Tibial nerve (tissue), 4 donors: Measurements from ENCODE around the gene HECW1. TPM values are rescaled to one million over a fixed set of nuclear protein-coding genes. Genes with fewer than 3 reads are reported as not detected.
A peak's percentile ranks its signal among the peaks of the same experiment; 100 is the strongest.

Experiments
- DNase-seq, 2 donors: peaks; one replicate each; pipeline ENCODE4 v3.0.0-alpha.2; 2019; ENCODE audit warnings: low spot score in 2 of 2
- H3K27ac ChIP-seq, 4 donors: fragments of 200-600 bp; sonication (generic) in 3 of 4; one replicate each; pipeline ENCODE4 v1.5.1; 2017 to 2019; ENCODE audit warnings: mild to moderate bottlenecking in 1 of 4
- H3K27me3 ChIP-seq, 2 donors: fragments of 200-600 bp; sonication (generic) in 1 of 2; one replicate each; pipeline versions ENCODE4 v1.5.1 to v1.6.0; 2017 to 2019
- H3K36me3 ChIP-seq, 3 donors: fragments of 200-600 bp; sonication (generic); one replicate each; pipeline ENCODE4 v1.5.1; 2018 to 2019
- H3K4me1 ChIP-seq, 4 donors: fragments of 200-600 bp; sonication (generic) in 3 of 4; one replicate each; pipeline ENCODE4 v1.5.1; 2017 to 2019
- H3K4me3 ChIP-seq, 4 donors: fragments of 200-600 bp; sonication (generic) in 3 of 4; one replicate each; pipeline ENCODE4 v1.5.1; 2017 to 2019; ENCODE audit warnings: mild to moderate bottlenecking in 1 of 4, moderate library complexity in 1 of 4
- H3K9me3 ChIP-seq, 4 donors: fragments of 200-600 bp; sonication (generic) in 3 of 4; one replicate each; pipeline ENCODE4 v1.5.1; 2017 to 2019
- EP300 ChIP-seq, 2 donors: sonication (generic); formaldehyde crosslinking; IDR thresholded peaks; one replicate each; pipeline ENCODE4 v1.6.1; 2017; ENCODE audit warnings: antibody characterized with exemption in 2 of 2, mild to moderate bottlenecking in 1 of 2
- POLR2A ChIP-seq, 2 donors: fragments of 450-650 bp; IDR thresholded peaks; one replicate each; pipeline ENCODE4 v1.6.1; 2017; ENCODE audit warnings: antibody characterized with exemption in 2 of 2, mild to moderate bottlenecking in 2 of 2, moderate library complexity in 2 of 2
- WGBS, 2 donors: methylation state at CpG; one replicate each; pipeline ENCODE4 v1.1.5; 2018; 5-methylcytosine and 5-hydroxymethylcytosine counted together
- total RNA-seq, 4 donors: library from RNA; depleted of rRNA; stranded (reverse); fragments of >200 nt; gene quantifications; one replicate each; pipeline ENCODE4 v1.1.0, GENCODE V29; 2016
- TF ChIP-seq, protein P1 (sequence below), 5 experiments: fragments of 200-600 bp in 3 of 5; fragments of 450-650 bp in 2 of 5; sonication (generic) in 3 of 5; IDR thresholded peaks; one replicate each; pipeline ENCODE4 v1.5.1; 2016 to 2019; ENCODE audit warnings: antibody characterized with exemption in 5 of 5, mild to moderate bottlenecking in 3 of 5, moderate library complexity in 2 of 5

Gene HECW1
- total RNA-seq, 4 donors from 2014 or later = 3.6 to 10.9 (median 6.5) TPM

DNA sequence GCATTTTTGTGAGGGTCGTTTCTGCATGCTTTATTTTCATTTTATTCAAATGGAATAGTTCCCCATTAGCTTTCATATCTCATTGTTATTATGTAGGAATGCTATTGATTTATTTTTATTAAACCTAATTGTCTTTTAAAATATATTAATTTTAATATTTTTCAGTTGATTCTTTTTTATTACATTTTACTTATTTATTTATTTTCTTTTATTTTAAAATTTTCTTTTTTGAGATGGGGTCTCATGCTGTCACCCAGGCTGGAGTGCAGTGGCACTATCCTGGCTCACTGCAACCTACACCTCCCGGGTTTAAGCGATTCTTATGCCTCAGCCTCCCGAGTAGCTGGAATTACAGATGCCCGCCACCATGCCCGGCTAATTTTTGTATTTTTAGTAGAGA lies 463.1 kb downstream of the HECW1 start:
- DNase-seq = no peak
- H3K36me3 ChIP-seq = no peaks in the 10 kb centered on the region
- 85 to 87% methylated on average over 6 of the region's 6 CpGs for WGBS, 2 donors

DNA sequence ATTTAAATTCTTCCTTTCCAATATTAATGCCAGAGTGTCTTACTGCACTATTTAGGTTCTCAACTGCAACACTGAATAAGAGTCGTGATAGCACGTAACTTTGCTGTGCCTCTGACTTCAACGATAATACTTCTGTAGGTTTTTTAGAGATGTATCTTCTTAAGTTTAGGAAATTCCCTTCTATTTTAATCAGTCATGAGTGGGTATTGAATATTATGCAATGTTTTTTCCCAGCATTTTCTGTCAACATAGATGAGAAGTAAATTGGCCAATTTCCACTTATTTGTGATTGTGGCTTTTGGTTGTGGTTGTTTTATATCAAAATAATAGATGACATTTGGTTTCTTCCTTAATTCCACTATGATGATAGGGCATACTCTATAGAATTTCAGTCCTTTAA lies 463.8 kb downstream of the HECW1 start:
- DNase-seq = no peak
- Histone ChIP-seq H3K9me3 (no peaks in the 10 kb centered on the region), H3K27me3 (no peaks in the 10 kb centered on the region), H3K4me3 (no peak overlapping the region), H3K4me1 (peaks cover 0 to 9% (median 0%) of the 10 kb centered on the region in 4 donors), H3K27ac (no peak overlapping the region), H3K36me3 (no peaks in the 10 kb centered on the region)
- WGBS, 2 donors = 92 to 95% methylated on average over 3 of the region's 3 CpGs
- TF ChIP-seq, protein P1, sequence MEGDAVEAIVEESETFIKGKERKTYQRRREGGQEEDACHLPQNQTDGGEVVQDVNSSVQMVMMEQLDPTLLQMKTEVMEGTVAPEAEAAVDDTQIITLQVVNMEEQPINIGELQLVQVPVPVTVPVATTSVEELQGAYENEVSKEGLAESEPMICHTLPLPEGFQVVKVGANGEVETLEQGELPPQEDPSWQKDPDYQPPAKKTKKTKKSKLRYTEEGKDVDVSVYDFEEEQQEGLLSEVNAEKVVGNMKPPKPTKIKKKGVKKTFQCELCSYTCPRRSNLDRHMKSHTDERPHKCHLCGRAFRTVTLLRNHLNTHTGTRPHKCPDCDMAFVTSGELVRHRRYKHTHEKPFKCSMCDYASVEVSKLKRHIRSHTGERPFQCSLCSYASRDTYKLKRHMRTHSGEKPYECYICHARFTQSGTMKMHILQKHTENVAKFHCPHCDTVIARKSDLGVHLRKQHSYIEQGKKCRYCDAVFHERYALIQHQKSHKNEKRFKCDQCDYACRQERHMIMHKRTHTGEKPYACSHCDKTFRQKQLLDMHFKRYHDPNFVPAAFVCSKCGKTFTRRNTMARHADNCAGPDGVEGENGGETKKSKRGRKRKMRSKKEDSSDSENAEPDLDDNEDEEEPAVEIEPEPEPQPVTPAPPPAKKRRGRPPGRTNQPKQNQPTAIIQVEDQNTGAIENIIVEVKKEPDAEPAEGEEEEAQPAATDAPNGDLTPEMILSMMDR (IDR thresholded peaks at IDR 0.05) = no peak
- no peak for TF ChIP-seq EP300 (IDR thresholded peaks at IDR 0.05)
- no peak for TF ChIP-seq POLR2A (IDR thresholded peaks at IDR 0.05)

More for the DNA sequence above, 463.1 kb downstream of the HECW1 start:
- H3K4me3 ChIP-seq = no peak overlapping the region
- TF ChIP-seq EP300 (IDR thresholded peaks at IDR 0.05) (no peak), POLR2A (IDR thresholded peaks at IDR 0.05) (no peak)
- TF ChIP-seq, protein P1 (IDR thresholded peaks at IDR 0.05) = no peak
- H3K9me3 ChIP-seq = no peaks in the 10 kb centered on the region
- no peak overlapping the region for H3K27ac ChIP-seq
- H3K4me1 ChIP-seq = peaks cover 0 to 9% (median 0%) of the 10 kb centered on the region in 4 donors
- no peaks in the 10 kb centered on the region for H3K27me3 ChIP-seq

DNA sequence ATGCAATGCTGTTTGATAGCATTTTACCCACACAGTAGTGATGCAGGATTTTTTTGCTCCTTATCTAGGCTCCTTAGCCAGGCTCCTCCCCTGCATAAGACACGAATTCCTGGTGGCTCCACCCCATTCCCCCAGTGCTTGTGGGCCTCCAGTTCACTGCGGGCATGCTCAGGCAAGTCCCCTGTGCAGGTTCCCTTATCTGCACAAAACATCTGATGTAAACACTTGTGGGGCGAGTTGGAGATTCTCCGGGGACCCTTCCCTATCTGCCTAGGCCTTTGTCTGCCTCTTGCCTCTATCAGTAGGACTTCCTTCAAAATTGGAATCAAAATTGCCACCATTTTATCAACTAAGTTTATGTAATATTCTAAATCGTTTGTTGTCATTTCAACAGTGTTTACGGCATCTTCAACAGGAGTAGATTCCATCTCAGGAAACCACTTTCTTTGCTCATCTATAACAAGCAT lies 465.1 kb downstream of the HECW1 start:
- 68 to 83% methylated on average over 6 of the region's 6 CpGs for whole genome bisulfite sequencing, 2 donors
- no peak overlapping the region for H3K27ac ChIP-seq

DNA sequence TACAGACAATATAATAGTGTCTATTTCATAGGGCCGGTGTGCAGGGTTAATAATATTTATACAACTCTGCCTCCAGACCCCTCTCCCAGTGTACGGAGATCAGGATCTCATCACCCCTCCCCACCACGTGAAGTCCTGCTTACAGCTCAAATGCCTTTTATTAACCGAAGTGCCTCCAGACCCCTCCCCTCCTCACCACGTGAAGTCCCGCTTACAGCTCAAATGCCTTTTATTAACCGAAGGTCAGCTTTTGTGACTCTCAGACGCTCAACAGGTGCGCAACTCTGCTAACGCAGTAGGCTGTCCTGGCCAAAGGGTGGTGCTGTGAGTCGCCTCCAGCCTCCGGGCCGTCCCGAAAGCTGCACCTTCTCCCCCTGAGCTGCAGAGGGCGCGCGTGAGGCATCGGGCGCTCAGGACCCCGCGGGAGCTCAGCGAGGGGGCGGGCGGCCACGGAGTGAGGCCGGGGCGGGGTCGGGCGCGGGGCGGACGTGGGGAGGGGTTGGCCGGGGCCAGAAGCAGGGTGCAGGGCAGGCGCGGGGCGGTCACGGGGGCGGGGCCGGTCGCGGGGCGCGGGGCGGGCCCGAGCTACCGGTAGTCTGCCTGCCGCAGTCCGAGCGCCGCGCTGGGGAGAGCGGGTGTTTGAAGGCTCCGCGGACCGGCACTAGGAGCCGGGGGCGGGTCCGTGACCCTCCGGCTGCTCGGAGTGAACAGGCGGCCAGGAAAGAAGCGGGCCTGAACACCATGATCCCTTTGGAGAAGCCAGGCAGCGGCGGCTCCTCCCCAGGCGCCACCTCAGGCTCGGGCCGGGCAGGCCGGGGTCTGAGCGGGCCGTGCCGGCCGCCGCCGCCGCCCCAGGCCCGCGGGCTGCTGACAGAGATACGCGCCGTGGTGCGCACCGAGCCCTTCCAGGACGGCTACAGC lies 470.3 kb downstream of the HECW1 start, which contains the start of gene STK17A:
Gene STK17A (plus strand): TSS at position 606 of the 921 bp plus-strand sequence. CDS start 136 bp downstream, at position 742.
- DNase-seq = peak; percentile 79 to 85
- no peaks in the 10 kb centered on the region for H3K36me3 ChIP-seq
- peak in 1 of 2 donors; percentile 86 for TF ChIP-seq EP300 (IDR thresholded peaks at IDR 0.05)
- TF ChIP-seq, protein P1 (IDR thresholded peaks at IDR 0.05) = peak; percentile 99 to 100 (median 99)
- peak; percentile 52 to 83 for TF ChIP-seq POLR2A (IDR thresholded peaks at IDR 0.05)
- peak within 1 kb of the TSS; percentile 69 to 94 (median 90) for H3K27ac ChIP-seq
- peak within 1 kb of the TSS; percentile 71 to 93 (median 83) for H3K4me3 ChIP-seq
- H3K4me1 ChIP-seq = peaks cover 0 to 41% (median 15%) of the 10 kb centered on the region in 4 donors
- 1% methylated on average over 28 to 52 of the region's 83 CpGs for WGBS, 2 donors
- H3K27me3 ChIP-seq = no peaks in the 10 kb centered on the region
- no peaks in the 10 kb centered on the region for H3K9me3 ChIP-seq

More for the DNA sequence above, 465.1 kb downstream of the HECW1 start:
- DNase-seq = no peak
- H3K36me3 ChIP-seq = no peaks in the 10 kb centered on the region
- no peak overlapping the region for H3K4me3 ChIP-seq
- peaks cover 0 to 8% (median 3%) of the 10 kb centered on the region in 4 donors for H3K4me1 ChIP-seq
- no peaks in the 10 kb centered on the region for H3K9me3 ChIP-seq
- H3K27me3 ChIP-seq = no peaks in the 10 kb centered on the region
- TF ChIP-seq POLR2A (IDR thresholded peaks at IDR 0.05) (no peak), EP300 (IDR thresholded peaks at IDR 0.05) (no peak)
- TF ChIP-seq, protein P1 (IDR thresholded peaks at IDR 0.05) = no peak
